Measurements from ENCODE around the gene TNPO3.
"Not testable (repeated sequence)": the region's sequence is repeated elsewhere in the genome, so short reads cannot be mapped to it uniquely, and the experiment has no call there.

Gene TNPO3

GRCh38 chr7:128961030-128961659 is 93.8 kb downstream of the TNPO3 start:
- no peak for DNase-seq (ENCODE audit: low spot score)

DNA sequence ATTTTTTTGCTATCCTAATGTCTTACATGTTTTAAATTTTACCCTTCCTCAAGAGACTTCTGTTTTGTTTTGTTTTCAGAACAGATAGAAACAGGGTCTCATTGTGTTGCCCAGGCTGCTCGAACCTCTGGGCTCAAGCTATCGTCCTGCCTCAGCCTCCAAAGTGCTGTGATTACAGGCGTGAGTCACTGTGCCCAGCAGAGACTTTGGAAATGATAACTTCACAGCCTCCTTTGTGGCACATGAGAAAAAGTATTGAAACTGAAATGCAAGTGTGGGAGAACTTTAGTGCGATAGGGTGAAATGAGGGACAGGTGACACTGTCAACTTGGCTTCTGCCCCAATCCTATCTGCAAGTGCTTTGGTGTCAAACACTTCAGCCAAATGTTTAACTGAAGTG is 95.6 kb downstream of the TNPO3 start:
- no peak for DNase-seq (ENCODE audit: low spot score)

DNA sequence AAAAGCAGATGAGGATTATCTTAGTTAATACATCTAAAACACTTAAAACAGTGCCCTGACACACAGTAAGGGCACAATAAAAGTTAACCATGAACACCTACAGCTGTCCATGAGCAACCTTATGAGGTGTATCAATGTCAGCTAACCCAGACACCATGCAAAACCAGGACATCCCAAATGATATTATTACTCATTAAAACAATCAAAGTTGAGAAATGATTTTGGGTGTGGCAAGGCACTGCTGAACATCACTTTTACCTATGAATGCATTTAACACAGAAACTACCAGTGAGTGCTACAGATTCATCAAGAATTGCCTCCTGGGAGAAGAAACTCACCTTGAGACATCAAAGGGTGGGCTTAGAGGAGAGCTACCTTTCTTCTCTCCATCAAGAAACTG is 98.9 kb downstream of the TNPO3 start:
- DNase-seq (ENCODE audit: low spot score) = no peak

DNA sequence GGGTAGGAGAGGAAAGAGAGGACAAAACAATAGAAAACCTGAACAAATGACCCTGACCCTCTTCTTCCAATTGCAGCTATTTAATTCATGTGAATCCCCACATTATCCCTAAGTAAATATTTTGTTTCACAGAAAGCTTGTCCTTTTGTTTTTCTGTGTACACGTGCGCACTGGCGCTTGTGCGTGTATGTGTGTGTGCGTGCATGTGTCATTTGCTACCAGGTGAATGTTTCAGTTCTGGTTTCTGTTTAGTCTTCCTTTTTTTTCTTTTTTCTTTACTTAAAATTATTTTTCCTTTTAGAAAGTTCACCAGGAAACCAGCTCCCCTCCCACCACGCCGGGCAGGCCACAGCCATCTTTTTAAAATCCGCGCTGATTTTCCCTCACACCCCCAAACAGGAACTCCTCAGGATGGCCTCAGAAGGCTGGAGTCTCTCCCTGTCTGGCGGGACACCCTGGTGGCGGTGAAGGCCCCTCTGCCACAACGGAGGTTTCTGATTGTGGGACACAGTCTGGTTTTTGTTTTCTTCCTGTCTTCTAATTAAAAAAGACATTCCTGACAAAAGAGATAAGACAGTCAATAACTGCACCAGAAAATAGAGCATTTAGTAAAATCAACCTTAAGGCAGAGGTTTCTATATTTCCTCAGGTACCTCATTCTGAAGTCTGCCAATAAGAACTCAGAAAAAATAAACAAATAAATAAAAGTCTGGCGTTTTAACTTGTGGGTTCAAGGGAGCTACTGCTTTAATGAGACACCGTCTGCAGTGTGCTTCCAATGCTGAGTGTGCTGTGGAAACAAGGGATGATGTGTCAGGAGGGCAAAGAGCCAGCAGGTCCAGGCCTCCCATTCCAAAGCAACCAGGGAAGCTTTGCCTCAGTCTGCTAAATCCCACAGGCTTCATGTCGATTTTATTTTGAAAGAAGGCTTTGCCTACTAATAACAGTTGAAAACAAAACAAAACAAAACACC is 99.8 kb downstream of the TNPO3 start:
- DNase-seq (ENCODE audit: low spot score) = no peak

DNA sequence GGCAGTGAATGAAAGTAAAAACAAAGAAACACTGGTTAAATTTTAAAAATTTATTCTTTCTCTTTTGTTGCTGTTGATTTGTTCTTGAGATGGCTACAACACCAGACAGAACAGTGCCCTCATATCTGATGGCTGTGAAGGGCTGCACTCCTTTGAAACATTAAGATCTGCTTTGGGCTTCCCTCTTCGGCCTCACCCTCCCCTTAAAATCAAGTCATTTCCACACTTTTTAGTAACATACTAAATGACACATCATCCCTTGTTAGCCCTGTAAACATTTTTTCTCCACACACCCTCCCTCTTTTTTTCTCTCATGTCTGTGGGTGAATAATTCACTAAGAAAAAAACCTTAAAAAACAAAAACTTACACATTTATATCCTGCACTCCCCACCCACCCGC is 100.8 kb downstream of the TNPO3 start:
- no peak for DNase-seq (ENCODE audit: low spot score)

DNA sequence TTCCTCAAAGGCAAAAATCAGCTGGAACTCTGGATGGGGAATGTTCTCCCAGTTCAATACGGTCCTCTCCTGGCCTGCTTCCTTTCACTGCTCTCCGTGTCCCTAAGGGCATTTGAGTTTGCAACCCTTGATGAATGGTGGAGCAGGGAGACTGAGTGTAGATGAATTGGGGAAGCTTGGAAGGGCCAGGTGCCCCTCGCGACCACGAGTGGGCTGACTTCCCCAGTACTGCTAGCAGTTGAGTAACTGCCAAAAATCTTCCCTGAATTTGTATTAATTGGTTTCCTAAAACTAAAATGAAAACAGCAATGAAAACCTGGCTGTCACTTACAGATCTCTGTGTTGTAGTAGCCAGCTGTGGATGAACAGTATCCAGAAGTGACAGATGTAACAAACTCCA is 103.6 kb downstream of the TNPO3 start:
- no peak for DNase-seq (ENCODE audit: low spot score)

GRCh38 chr7:128948976-128949760 is 105.7 kb downstream of the TNPO3 start:
- DNase-seq (ENCODE audit: low spot score) = no peak

DNA sequence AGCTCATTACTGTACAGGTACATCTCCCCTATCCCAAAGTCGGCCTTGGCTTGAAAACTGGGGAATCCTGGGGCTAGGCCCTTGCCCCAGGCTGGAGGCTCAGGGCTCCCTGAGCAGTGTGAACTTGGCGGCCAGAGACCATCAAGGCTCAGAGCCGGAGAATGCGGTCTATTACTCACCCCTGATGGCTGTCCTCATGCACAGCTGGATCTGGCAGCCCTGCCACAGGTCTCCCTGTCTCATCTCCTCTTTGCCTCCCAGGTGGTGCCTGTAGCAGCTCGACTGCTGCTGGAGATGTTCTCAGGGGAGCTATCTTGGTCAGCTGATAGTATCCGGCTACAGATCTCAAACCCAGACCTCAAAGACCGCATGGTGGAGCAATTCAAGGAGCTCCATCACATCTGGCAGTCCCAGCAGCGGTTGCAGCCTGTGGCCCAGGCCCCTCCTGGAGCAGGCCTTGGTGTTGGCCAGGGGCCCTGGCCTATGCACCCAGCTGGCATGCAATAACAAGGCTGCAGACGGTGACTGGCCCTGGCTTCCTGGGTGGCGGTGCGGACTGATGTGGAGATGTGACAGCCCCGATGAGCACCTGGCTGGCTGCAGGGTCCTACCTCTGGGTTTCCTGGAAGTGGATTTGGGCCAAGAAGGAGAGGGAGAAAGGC is 106.5 kb downstream of the TNPO3 start:
- DNase-seq (ENCODE audit: low spot score) = no peak

DNA sequence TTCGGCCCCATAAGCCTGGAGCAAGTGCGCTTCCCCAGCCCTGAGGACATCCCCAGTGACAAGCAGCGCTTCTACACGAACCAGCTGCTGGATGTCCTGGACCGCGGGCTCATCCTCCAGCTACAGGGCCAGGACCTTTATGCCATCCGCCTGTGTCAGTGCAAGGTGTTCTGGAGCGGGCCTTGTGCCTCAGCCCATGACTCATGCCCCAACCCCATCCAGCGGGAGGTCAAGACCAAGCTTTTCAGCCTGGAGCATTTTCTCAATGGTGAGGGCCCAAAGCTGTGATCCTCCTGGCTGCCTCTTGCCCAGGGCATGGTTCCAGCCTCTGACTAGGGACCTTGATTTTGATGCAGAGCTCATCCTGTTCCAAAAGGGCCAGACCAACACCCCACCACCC is 107.1 kb downstream of the TNPO3 start:
- no peak for DNase-seq (ENCODE audit: low spot score)

- no peak for DNase-seq (ENCODE audit: low spot score)
These were observed 107.7 kb downstream of the TNPO3 start for GRCh38 chr7:128946936-128947830.

DNA sequence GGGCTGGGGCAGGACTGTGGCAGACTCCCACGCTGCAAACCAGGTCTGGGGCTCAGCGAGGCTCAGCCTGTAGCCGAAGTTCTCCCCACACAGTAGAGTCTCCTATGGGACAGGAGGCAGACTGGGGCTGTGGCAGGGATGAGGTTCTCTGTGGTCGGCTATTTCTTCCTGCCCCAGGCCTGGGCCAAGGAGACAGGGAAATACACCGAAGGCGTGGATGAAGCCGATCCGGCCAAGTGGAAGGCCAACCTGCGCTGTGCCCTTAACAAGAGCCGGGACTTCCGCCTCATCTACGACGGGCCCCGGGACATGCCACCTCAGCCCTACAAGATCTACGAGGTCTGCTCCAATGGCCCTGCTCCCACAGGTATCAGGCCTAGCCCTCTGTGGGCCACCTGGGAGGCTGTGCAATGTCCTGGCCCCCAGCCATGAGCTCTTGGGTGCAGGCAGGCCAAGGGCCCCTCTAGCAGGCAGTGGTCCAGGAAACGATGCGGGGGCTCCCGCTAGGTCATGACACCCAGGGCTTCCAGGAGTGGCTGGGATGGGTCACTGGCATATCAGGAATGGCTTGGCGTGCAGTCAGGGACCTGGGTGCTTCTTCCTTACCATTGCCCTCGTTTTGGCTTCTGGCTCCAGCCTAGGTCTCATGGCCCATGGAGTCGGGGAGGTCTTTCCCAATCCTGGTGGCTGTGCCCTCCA is 109.1 kb downstream of the TNPO3 start:
- no peak for DNase-seq (ENCODE audit: low spot score)

GRCh38 chr7:128944487-128945236 is 110.2 kb downstream of the TNPO3 start:
- DNase-seq (ENCODE audit: low spot score) = no peak

DNA sequence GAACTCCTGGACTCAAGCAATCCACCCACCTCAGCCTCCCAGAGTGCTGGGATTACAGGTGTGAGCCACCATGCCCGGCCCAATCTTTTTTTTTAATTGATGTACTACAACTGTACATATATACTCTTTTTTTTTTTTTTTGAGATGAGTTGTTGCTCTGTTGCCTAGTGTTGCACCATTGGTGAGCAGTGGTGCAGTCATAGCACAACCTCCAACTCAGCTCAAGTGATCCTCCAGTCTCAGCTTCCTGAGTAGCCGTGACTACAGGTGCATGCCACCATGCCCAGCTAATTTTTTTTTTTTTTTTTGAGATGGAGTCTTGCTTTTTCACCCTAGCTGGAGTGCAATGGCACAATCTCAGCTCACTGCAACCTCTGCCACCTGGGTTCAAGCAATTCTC is 111.7 kb downstream of the TNPO3 start:
- DNase-seq (ENCODE audit: low spot score) = not testable (repeated sequence)

- no peak for DNase-seq (ENCODE audit: low spot score)
These were observed 112.9 kb downstream of the TNPO3 start for GRCh38 chr7:128941946-128942526.

GRCh38 chr7:128941323-128941890 is 113.5 kb downstream of the TNPO3 start:
- no peak for DNase-seq (ENCODE audit: low spot score)

DNA sequence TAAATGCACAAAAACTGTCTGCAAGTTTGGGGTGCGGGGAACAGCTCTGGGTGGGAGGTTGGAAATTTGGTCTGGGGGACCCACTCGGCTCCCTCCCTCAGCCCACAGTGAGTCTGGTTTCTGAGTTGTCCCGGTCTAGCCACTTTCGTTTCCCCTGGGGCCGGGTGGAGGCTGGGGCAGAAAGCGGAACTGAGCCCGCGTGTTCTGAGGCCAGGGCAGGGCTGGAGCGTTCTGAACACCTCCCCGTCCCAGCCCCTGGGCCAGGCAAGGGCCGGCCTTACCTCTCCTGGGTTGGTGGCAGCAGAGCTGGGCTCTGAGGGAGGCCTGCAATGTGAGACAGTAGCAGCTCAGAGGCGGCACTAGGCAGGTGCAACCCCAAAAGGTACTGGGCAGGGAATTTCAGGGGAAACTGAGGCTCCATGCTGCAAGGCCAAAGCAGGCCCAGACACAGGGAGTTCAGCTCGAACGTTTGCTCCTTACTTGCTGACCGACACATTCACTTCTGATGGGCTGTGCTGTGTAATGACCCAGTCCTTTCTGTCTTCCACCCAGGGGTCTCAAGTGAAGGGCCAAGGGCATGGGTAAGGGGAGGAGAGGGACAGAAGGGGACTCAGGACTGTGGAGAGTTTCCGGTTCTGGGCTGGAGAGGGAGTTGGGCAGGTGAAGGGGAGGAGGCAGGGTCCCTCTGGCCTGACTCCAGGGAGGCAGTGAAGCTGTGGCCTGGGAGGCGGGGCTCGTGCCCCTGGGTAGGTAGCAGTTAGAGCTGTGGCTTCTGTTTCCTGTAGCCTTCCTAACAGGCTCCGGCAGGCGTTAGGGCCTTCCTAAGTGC is 114.2 kb downstream of the TNPO3 start:
- DNase-seq (ENCODE audit: low spot score) = no peak

- no peak for DNase-seq (ENCODE audit: low spot score)
These were observed 115.0 kb downstream of the TNPO3 start for GRCh38 chr7:128939861-128940410.

Measured in LoVo (cell line).